CD4-positive, alpha-beta T cell treated with Interleukin-4 for 4 hours (primary cell): ENCODE measurements around the gene EEPD1.
"Not testable (repeated sequence)": the region's sequence is repeated elsewhere in the genome, so short reads cannot be mapped to it uniquely, and the experiment has no call there.

Experiments used
- DNase-seq: peaks from one replicate; pipeline ENCODE4 v3.0.0-alpha.2; 2020

Gene EEPD1

GRCh38 chr7:36152756-36153570 is at the start of gene EEPD1:
EEPD1 (plus strand) TSS chr7:36153254; CDS start chr7:36154325, 1,071 bp downstream.
- peak; percentile 99 for DNase-seq

GRCh38 chr7:36103837-36104561 is 49.1 kb upstream of the EEPD1 start:
- DNase-seq: no peak

DNA sequence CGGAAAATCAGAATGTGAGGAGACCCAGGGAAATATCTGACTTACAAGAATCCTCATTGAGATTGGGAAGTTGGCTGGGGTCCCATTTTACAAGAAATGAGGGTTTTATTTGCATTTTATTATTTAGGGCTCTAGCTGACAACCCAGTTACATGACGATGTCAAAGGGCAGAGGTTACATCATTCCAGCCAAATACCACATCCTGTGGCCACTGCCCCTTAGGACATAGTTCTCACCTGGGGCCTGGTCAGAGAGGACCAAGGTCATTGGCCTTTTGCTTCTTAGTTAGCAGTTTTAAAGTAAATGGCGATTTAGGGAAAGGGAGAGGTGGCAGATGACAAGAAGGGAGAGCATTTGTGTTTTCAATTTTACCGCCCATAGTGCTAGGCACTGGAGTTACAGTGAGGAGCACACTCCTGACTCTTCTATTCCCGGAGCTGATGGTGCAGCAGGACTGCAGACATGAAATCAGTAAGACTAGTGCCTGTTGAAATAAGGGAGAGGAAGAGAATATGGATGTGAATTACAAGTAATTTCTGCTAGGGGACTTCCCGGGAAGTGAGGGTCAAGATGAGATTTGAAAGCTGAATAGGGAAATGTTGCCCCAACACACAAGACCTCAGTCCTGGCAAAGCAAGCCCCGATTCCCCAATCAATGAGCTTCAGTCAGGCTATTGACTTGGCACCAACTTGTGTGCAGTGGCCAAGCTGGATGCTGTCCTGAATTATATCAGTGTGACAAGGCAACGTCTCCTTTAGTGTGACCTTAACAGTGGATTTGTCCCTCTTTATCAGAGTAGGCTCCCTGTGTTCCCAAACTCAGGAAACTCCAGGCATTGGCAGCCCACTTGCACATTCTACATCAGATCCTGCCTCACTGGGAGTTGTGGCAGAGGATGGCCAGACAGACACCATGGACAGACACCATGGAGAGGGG is 45.8 kb upstream of the EEPD1 start:
- DNase-seq: not testable (repeated sequence)

DNA sequence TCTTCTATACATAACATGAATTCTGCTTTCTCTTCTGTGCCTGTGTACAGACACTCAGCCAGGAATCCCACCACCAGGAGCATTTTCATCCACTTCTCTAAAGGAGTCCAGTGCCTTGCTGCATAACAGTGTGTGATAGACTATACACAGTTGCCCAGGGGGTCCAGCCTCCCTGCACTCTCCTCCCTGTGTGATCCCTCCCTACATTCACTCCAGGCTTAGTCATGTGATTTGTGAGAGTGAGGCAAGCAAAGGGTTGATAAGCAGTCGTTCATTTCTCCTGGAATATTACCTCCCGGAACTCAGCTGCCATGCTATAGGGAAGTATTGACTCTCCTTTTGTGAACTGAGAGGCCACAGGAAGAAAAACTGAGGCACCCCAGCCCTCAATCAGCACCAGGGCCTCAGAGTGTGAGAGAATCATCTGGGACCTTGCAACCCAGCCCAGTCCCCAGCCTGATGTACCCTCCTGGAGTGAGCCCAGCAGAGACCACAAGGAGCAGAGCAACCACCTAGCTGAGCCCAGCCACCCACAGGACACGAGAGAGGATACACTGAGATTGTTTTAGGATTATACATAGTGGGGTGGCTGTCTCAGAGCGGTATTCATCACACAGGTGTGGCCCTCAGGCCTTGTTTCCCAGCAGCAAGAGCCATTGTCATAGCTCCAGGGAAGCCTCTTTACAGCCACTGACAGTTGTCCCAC is 45.0 kb upstream of the EEPD1 start:
- DNase-seq: no peak

- no peak for DNase-seq
These were observed 43.9 kb upstream of the EEPD1 start for GRCh38 chr7:36109013-36109627.

GRCh38 chr7:36110584-36110983 is 42.5 kb upstream of the EEPD1 start:
- DNase-seq: no peak

GRCh38 chr7:36112969-36113368 is 40.1 kb upstream of the EEPD1 start:
- DNase-seq: no peak

DNA sequence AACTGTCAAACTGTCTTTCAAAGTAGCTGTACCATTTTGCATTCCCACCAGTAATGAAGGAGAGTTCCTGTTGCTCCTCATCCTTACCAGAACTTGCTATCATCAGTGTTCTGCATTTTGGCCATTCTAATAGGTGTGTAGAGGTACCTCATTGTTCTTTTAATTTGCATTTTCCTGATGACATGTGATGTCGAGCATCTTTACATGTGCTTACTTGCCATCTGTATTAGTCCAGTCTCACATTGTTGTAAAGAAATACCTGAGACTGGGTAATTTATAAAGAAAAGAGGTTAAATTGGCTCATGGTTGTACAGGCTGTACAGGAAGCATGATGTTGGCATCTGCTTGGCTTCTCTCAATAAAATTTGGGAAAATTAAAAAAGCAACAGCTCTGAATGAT is 38.7 kb upstream of the EEPD1 start:
- DNase-seq: no peak

DNA sequence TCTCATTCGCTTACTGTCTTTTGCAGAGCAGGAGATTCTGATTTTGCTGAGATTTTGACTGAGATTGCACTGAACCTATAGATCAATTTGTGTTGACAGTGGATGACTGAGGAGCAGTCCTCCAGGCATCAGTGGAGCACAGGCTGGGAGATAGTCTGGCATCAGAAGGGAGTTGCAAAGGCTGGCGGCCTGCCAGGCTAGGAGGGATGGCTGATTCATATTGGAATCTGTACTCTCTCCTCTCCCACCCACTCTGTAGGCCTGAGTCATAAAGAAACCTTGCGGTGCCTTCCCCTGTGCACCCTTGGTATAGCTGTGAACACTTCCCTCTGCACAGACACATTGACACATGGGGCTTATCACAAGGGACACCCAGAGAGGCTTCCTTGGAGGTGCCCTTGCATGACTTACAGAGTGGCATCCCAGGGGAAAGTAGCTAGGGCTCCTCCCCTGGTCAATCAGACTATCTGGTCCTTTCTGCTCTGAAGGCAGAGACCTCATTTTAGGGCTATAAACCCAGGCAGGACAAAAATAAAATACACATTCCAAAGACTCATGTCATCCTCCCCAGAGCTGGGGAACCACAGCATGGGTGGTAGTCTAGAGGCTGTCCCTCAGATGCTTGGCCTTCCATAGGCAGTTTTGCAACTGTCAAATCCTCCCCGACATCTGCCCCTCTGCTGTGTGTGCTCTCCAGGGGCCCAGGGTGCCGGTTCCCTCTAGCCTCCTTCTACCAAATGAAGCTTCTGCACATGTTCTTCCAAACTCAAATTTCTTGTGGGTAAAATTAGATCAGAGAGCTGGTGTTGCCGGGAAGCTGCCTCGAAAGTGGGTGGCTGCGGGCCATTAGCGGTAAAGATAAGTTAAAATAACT is 37.4 kb upstream of the EEPD1 start:
- peak; percentile 59 for DNase-seq

GRCh38 chr7:36116347-36117202 is 36.5 kb upstream of the EEPD1 start:
- peak; percentile 42 for DNase-seq

DNA sequence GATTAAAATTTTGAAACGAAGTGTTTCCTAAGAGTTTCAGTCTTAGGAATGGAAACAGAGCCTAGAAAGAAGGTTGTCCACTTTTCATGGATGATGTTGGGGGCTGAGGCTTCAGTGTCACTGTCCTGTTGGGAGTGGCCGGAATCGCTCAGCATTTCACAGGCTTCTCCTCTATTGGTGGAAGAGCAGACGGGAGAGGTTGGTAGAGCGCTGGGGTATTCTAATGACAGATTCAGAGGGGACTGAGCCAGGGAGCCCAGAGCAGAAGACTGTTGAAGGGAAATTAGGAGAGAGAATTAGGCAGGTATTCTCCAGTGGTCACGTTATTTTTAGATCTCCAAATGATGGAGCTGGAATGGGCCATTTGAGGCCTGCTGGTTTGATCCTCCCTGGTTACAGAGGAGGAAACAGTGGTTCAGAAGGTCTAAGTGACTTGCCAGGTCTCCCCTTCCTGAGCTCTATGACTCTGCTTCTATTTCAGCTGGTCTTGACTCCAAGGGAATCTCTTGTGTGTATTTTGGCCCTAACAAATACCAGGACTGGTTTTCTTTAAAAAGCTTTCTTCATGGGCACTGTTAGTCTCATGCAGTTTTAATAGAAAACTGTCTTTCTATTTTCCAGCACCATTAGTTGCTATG is 35.7 kb upstream of the EEPD1 start:
- no peak for DNase-seq

- no peak for DNase-seq
These were observed 34.7 kb upstream of the EEPD1 start for GRCh38 chr7:36118344-36118743.

GRCh38 chr7:36119005-36119706 is 33.9 kb upstream of the EEPD1 start:
- peak; percentile 21 for DNase-seq

- DNase-seq: peak; percentile 28
These were observed 32.9 kb upstream of the EEPD1 start for GRCh38 chr7:36119983-36120646.

DNA sequence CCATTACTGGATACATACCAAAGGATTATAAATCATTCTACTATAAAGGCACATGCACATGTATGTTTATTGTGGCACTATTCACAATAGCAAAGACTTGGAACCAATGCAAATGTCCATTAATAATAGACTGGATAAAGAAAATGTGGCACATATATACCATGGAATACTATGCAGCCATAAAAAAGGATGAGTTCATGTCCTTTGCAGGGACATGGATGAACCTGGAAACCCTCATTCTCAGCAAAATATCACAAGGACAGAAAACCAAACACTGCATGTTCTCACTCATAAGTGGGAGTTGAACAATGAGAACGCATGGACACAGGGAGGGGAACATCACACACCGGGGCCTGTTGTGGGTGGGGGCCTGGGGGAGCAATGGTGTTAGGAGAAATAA is 27.4 kb upstream of the EEPD1 start:
- not testable (repeated sequence) for DNase-seq

- DNase-seq: no peak
These were observed 25.8 kb upstream of the EEPD1 start for GRCh38 chr7:36127075-36127740.

- no peak for DNase-seq
These were observed 24.5 kb upstream of the EEPD1 start for GRCh38 chr7:36128448-36129047.
